HG03457 (cell line): ENCODE measurements around the gene ZNF841.
"Not testable (repeated sequence)": the region's sequence is repeated elsewhere in the genome, so short reads cannot be mapped to it uniquely, and the experiment has no call there.

Experiments used
- ATAC-seq: cut with Tn5 transposase; IDR thresholded peaks from one replicate; pipeline ENCODE4 v1.9.1; 2021; ENCODE audit warnings: moderate number of reproducible peaks; ENCODE audit not compliant: unreplicated experiment

The ZNF841 gene

DNA sequence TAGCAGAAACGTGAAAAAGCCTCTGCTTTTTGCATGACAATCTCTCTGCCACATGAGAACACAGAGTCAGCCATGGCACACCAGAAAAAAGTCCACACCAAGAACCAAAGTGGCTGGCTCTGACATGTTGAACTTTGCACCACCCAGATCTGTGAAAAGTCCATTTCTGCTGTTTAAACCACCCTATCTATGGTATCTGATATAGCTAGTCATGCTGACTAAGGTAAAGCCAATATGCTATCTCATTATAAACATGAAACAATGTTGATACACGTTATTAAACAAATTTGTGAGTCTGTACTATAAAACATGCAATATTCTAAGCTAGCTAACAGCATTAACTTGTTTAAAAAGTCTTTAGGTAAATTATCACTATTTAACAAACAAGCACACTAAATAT is 25.9 kb downstream of the ZNF841 start:
- ATAC-seq, result no peak

DNA sequence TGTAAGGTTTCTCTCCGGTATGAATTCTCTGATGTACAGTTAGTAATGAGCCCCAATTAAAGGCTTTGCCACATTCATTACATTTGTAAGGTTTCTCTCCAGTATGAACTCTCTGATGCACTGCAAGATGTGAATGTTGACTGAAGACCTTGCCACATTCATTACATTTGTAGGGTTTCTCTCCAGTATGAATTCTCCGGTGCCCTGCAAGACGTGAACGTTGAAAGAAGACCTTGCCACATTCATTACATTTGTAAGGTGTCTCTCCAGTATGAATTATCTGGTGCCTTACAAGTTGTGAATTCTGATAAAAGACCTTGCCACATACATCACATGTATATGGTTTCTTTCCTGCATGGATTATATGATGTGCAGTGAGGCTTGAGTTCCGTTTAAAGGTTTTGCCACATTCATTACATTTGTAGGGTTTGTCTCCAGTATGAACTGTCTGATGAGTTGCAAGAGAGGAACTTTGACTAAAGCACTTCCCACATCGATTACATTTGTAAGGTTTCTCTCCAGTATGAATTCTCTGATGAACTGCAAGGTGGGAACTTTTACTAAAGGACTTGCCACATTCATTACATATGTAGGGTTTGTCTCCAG is 29.2 kb downstream of the ZNF841 start:
- no peak for ATAC-seq

DNA sequence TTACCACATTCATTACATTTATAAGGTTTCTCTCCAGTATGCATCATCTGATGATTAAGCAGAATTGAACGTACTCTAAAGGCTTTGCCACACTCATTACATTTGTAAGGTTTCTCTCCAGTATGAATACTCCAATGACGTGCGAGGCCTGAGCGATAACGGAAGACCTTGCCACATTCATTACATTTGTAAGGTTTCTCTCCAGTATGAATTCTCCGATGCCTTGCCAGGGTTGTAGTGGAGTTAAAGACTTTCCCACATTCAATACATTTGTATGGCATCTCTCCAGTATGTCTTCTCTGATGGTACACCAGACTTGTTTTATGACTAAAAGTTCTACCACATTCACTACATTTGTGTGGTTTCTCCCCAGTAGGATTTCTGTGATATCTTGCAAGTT is 30.2 kb downstream of the ZNF841 start:
- no peak for ATAC-seq

DNA sequence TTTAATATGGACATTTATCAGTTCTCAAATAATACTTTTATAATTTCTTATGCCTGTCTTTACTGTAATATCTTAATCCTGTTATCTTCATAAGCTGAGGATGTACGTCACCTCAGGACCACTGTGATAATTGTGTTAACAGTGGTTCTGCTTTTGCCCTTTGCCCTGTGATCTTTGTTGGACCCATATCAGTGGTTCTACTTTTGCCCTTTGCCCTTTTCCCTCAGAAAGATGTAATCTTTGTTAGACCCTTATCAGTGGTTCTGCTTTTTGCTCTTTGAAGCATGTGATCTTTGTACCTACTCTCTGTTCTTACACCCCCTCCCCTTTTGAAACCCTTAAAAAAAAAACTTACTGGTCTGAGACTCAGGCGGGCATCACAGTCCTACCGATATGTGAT is 39.1 kb downstream of the ZNF841 start:
- ATAC-seq, result not testable (repeated sequence)

DNA sequence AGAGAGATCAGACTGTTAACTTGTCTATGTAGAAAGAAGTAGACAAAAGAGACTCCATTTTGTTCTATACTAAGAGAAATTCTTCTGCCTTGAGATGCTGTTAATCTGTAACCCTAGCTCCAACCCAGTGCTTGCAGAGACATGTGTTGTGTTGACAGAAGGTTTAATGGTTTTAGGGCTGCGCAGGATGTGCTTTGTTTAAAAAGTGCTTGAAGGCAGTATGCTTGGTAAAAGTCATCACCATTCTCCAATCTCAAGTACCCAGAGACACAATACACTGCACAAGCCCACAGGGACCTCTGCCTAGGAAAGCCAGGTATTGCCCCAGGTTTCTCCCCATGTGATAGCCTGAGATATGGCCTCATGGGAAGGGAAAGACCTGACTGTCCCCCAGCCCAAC is 43.8 kb downstream of the ZNF841 start:
- not testable (repeated sequence) for ATAC-seq

DNA sequence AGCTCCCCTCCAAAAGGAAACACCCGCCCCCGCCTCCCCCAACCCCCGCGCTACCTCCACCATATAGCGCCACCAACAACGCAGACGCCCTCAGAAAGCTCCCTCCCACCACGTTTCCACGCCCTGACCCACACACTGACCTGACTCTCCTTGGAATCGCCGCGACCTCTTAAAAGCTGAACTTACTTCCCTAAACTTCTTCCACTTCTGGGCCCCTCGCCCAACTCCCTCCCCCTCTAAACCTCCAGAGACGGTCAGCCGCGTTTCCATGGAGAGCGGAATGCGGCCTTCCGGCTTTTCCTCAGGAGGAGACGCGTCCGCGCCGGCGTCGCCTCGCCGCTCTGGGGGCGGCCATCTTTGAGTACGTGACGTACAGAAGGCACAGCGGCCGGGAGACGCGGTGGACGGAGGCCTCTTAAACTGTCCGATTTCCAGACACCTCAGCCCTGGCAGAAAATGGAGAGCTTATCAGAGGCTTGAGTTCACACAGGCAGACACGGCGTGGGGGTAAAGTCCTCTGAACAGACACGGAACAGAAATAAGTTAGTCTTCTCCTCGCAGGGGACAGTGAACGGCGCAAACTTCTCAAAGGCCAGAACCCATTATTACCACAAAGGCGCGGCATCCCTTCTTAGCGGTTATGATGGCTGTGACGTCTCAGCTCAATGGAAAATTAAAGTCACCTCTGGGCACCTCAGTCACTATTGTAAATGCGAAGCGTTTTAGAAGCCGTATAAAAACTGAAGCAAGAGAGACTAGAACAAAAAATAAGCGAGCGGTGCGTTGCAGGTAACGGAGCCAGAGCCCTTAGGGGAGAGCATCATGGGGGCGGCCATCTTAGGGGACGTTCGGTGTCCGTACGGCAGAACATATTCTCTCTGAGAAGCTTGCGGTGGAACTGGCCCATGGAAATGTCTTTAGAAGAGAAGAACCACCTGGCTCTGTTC is 46.7 kb downstream of the ZNF841 start, which contains the start of gene ZNF432:
ZNF432 (minus strand) TSS at position 284 of the 947 bp plus-strand sequence. CDS start 1,970 bp downstream, outside the sequence.
- peak; percentile 77 for ATAC-seq

DNA sequence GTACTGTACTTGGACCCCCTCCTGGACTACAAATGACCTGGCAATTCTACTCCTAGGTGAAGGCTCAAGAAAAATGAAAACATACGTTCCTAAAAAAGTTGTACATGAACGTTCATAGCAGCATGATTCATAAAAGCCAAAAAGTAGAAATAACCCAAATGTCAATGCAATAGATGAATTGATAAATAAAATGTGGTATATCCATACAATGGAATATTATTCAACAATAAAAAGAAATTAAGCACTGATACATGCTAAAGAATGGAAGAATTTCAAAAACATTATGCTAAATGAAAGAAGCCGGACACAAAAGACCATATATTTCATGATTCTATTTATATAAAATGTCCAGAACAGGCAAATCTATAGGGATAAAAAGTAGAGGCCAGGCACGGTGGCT is 56.4 kb downstream of the ZNF841 start:
- ATAC-seq, result no peak

DNA sequence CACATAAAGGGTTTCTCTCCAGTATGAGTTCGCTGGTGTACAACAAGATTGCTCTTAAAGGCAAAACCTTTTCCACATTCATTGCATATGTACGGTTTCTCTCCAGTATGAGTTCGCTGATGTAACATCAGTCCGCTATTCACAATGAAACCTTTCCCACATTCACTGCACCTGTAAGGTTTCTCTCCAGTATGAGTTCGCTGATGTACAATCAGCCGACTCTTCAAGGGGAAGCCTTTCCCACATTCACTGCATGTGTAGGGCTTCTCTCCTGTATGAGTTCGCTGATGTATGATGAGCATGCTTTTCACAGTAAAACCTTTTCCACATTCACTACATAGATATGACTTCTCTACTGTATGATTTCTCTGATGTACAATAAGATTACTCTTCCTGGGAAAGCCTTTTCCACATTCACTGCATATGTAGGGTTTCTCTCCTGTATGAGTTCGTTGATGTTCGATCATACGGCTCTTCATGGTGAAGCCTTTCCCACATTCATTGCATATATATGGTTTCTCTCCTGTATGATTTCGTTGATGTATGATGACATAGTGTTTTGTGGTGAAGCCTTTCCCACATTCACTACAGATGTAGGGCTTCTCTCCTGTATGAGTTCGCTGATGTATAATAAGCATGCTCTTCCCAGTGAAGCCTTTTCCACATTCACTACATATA is 61.4 kb downstream of the ZNF841 start:
- no peak for ATAC-seq

DNA sequence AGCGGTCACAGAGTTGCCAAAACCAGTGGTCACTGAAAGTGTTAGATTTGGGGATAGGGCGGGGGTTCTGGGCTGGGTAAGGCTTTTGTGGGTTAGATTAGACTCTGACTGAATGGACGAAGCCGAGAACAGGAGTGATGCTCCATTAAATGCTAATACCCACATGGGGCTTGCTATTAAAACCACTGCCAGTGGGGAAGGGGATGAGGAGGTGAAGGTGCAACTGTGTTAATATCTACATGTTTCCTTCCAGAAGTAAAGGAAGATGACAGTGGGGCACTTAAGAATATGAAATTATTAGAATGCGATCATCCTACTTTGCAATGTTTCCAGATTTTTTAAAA is 66.8 kb downstream of the ZNF841 start:
- ATAC-seq, result no peak

DNA sequence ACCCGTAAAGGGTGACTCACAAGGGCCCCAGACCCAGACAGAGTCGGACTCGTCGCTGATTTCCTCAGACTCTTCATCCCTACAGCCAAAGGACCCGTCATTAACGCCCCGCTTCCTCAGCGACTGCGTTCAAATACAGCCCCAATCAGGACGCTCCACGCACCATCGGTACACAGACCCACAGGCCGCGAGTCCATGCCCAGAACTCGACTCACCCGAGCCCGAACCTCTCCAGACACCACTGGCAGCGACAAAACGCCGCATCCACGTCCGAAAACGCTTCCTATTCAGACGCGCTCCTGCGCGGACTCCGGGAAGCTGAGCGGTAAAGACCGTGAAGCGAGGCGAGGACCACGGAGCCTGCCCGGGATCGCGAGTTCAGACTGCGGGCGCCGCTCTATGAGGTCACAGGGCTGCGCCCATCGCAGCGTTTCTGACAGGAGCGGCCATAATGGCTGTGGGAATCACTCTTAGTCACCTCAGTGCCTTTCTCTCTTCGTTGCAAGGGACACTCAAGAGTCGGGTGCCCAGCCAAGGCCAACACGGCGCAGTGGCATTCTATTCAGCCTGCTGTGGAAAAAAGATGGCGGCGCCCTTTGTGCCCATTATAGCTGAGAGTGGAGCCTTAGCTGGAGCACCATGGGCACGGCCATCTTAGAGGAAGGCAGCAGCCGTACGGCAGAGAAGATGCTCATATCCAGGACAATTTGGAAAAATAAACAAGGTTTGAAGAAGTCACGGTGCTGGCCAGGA is 67.4 kb downstream of the ZNF841 start, which contains the start of gene ZNF614:
ZNF614 (minus strand) TSS at position 353 of the 753 bp plus-strand sequence. CDS start 2,634 bp downstream, outside the sequence.
- peak; percentile 85 for ATAC-seq

DNA sequence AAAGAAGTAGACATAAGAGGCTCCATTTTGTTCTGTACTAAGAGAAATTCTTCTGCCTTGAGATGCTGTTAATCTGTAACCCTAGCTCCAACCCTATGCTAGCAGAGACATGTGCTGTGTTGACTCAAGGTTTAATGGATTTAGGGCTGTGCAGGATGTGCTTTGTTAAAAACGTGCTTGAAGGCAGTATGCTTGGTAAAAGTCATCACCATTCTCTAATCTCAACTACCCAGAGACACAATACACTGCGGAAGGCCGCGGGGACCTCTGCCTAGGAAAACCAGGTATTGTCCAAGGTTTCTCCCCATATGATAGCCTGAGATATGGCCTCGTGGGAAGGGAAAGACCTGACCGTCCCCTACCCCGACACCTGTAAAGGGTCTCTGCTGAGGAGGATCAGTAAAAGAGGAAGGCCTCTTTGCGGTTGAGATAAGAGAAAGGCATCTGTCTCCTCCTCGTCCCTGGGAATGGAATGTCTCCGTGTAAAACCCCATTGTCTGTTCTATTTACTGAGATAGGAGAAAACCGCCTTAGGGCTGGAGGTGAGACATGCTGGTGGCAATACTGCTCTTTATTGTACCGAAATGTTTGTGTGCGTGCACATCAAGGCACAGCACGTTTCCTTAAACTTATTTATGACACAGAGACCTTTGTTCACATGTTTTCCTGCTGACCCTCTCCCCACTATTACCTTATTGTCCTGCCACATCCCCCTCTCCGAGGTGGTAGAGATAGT is 69.1 kb downstream of the ZNF841 start:
- not testable (repeated sequence) for ATAC-seq

DNA sequence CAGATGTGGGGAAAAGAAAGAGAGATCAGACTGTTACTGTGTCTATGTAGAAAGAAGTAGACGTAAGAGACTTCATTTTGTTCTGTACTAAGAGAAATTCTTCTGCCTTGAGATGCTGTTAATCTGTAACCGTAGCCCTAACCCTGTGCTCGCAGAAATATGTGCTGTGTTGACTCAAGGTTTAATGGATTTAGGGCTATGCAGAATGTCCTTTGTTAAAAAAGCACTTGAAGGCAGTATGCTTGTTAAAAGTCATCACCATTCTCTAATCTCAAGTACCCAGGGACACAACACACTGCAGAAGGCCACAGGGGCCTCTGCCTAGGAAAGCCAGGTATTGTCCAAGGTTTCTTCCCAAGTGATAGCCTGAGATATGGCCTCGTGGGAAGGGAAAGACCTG is 71.1 kb downstream of the ZNF841 start:
- ATAC-seq, result not testable (repeated sequence)

DNA sequence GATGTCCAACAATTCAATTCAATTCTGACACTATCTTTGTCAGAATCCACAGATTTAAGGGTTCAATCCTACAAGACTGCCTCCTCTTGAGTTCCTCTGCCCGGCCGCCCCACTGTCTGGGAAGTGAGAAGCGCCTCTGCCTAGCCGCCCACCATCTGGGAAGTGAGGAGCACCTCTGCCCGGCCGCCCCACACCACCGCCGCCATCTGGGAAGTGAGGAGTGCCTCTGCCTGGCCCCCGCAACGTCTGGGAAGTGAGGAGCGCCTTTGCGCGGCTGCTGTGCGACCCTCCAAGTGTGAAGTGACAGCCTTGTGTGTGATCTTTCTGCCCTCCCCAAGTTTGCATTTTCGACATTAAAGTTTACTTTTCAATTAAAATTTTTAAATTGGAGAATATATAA is 73.4 kb downstream of the ZNF841 start:
- no peak for ATAC-seq

DNA sequence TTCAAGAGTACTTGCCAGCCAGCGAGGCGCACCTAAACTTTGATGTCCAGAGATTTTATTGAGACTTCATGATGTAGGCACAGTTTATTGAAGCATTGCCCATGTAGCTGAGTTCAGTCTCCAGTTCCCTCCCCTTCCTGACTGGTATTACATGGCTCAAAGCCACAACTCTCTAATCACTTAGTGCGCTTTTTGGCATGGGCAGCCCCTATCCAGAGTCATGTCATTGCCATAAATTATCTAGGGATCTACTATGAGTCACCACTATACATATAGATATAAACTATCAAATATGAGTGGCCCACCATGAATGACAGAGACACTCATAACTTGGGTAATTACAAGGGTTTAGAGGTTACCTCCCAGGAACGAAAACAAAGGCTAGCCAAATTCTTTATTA is 75.1 kb downstream of the ZNF841 start:
- no peak for ATAC-seq
